ENCODE results near the gene RNF223. TPM values are rescaled to one million over a fixed set of nuclear protein-coding genes. Genes with fewer than 3 reads are reported as not detected.

The RNF223 gene
- not detected in 2 replicates for total RNA-seq
- not detected in 2 replicates for polyA plus RNA-seq
- not detected in 2 replicates for polyA plus RNA-seq (2011; cell fraction: cytosol; rRNA removed)
- not detected in 2 replicates for polyA plus RNA-seq (2011; cell fraction: nucleus; rRNA removed)
- not detected in 2 replicates for polyA plus RNA-seq (2012)
- not detected in 2 replicates for polyA minus RNA-seq
- polyA minus RNA-seq (2011; cell fraction: cytosol; rRNA and poly(A)+ RNA removed) = 3.4 TPM
- not detected in 2 replicates for polyA minus RNA-seq (2011; cell fraction: nucleus; rRNA and poly(A)+ RNA removed)
- Bru-seq, nascent RNA = not detected
- percentile 24 among the genes with signal in this experiment for BruChase-seq, experiment 1, labeled RNA remaining after a 6-hour chase
- percentile 14 among the genes with signal in this experiment for BruChase-seq, experiment 2, labeled RNA remaining after a 2-hour chase
- long read RNA-seq = 0 reads

DNA sequence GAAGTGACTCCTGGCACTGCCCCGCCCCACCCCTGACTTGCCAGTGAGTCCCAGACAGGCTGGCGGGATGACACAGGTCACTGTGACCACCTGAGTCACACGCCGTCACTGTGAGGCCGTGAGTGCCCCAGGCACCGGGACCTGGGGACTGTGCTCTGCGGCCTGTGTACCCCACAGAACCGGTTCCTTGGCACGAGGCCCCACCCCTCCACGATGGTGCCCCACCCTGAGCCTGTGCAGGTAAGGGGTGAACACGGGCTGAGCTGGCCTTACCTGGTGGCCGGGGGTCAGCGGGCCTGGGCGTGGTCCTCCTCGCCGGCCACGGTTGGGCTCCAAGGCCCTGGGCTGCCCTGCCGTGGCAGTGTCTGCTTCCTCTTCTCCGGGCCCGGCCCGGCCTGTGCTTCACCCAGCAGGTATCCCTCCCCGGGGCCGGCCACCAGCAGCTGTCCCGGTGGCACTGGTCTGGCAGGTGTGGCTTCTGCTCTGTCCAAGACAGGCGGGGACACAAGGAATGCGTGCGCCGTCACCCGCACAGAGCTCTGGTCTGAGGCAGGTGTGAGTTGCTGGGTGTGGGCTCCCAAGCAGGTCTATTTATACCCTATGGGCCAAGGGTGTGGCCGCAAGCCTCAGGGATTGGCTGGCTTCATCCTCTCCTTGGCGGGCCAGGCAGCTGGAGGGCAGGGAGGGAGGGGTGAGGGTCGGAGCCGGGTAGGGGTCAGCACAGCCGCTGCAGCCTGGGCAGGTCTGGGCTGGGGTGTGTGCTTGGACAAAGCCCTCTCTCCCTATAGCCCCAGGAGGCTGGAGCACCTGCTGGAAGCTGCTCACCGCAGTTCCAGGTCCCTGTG, at the start of gene RNF223:
TSS of gene RNF223 (minus strand) at position 564 of the 845 bp plus-strand sequence. CDS start 1,740 bp downstream, outside the sequence.
- Histone ChIP-seq H3K36me3 (ENCODE audit: control insufficient read depth in 2 of 2, extremely low read depth in 1 of 2, insufficient read depth in 2 of 2, low read length in 2 of 2) (no peaks in the 10 kb centered on the region), H2AFZ (ENCODE audit: low read depth, low read length) (no peak within 1 kb of the TSS), H3K27me3 (ENCODE audit: control insufficient read depth in 2 of 2, insufficient read depth in 2 of 2, low read length in 2 of 2) (no peaks in the 10 kb centered on the region), H3K4me3 (replicated peaks in 1 of 3; ENCODE audit: insufficient read depth in 1 of 3, low read depth in 1 of 3, low read length in 3 of 3) (no peak within 1 kb of the TSS), H3K4me2 (ENCODE audit: insufficient read depth, low read length) (no peak within 1 kb of the TSS), H3K9me1 (replicated peaks; ENCODE audit: control insufficient read depth, extremely low read depth, insufficient read depth, low read length) (no peaks in the 10 kb centered on the region), H3K9me3 (replicated peaks; ENCODE audit: control insufficient read depth, insufficient read depth, low read length) (no peaks in the 10 kb centered on the region), H3K9ac (replicated peaks; ENCODE audit: extremely low read depth, insufficient read depth, low read length) (no peak within 1 kb of the TSS), H3K27ac (ENCODE audit: insufficient read depth, low read depth, low read length) (no peak within 1 kb of the TSS), H3K79me2 (ENCODE audit: control insufficient read depth, insufficient read depth, low read length) (no peaks in the 10 kb centered on the region), H3K4me1 (ENCODE audit: control insufficient read depth, extremely low read depth, insufficient read depth, low read length) (no peaks in the 10 kb centered on the region), H4K20me1 (replicated peaks; ENCODE audit: control insufficient read depth, extremely low read depth, insufficient read depth, low read length) (no peaks in the 10 kb centered on the region)
- no peak for FAIRE-seq
- DNase-seq (ENCODE audit: low read depth, low spot score) = no peak
- TF ChIP-seq JUN (IDR thresholded peaks at IDR 0.05; ENCODE audit: borderline replicate concordance, insufficient read depth, insufficient read length, low read depth) (no peak), EZH2 (IDR thresholded peaks at IDR 0.05; ENCODE audit: borderline replicate concordance, low read depth, low read length, severe bottlenecking) (no peak), POLR2A (IDR thresholded peaks at IDR 0.05; ENCODE audit: low read depth, low read length) (no peak), GATA2 (IDR thresholded peaks at IDR 0.05; ENCODE audit: insufficient read depth, insufficient read length, low read depth, low read length) (no peak), MYC (IDR thresholded peaks at IDR 0.05; ENCODE audit: low read depth, low read length) (no peak), POLR2AphosphoS5 (IDR thresholded peaks at IDR 0.05; ENCODE audit: insufficient read depth, low read depth, low read length) (no peak), FOS (IDR thresholded peaks at IDR 0.05; ENCODE audit: borderline replicate concordance, insufficient read depth, low read length) (no peak)
- TF ChIP-seq, protein P1, sequence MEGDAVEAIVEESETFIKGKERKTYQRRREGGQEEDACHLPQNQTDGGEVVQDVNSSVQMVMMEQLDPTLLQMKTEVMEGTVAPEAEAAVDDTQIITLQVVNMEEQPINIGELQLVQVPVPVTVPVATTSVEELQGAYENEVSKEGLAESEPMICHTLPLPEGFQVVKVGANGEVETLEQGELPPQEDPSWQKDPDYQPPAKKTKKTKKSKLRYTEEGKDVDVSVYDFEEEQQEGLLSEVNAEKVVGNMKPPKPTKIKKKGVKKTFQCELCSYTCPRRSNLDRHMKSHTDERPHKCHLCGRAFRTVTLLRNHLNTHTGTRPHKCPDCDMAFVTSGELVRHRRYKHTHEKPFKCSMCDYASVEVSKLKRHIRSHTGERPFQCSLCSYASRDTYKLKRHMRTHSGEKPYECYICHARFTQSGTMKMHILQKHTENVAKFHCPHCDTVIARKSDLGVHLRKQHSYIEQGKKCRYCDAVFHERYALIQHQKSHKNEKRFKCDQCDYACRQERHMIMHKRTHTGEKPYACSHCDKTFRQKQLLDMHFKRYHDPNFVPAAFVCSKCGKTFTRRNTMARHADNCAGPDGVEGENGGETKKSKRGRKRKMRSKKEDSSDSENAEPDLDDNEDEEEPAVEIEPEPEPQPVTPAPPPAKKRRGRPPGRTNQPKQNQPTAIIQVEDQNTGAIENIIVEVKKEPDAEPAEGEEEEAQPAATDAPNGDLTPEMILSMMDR (IDR thresholded peaks at IDR 0.05; ENCODE audit: extremely low read depth in 1 of 2, insufficient read depth in 1 of 2, low read depth in 1 of 2, low read length in 2 of 2) = no peak
- TF ChIP-seq, protein P2, sequence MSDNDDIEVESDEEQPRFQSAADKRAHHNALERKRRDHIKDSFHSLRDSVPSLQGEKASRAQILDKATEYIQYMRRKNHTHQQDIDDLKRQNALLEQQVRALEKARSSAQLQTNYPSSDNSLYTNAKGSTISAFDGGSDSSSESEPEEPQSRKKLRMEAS (IDR thresholded peaks at IDR 0.05; ENCODE audit: insufficient read depth, insufficient read length) = no peak
- ChIA-PET CTCF (interaction anchor here (1.7 kb wide), 1 partner anchor 218 kb away, joined by 3 read pairs; no protein-coding TSS in a partner anchor), POLR2A (no interaction called here)
- intact Hi-C loops (cut with micrococcal nuclease) = no loop called here
- dilution Hi-C loops (cut with MboI; ENCODE audit: extremely low pct_ligation_motif_present, low sequenced_read_pairs) = no loop called here
- BruUV-seq (replicated peaks) = no TSS peak
